Measurements from ENCODE around the gene TPD52L1.
"Not testable (repeated sequence)": the region's sequence is repeated elsewhere in the genome, so short reads cannot be mapped to it uniquely, and the experiment has no call there.

The TPD52L1 gene

GRCh38 chr6:125120054-125120590 lies 33.5 kb upstream of the TPD52L1 start:
- no peak for DNase-seq
- Mint-ChIP-seq H3K4me1 (peaks cover 16% of the 10 kb centered on the region), H3K27me3 (ENCODE audit: low read depth, poor library complexity) (no peaks in the 10 kb centered on the region), H3K27ac (no peak overlapping the region), H3K4me3 (no peak overlapping the region), H3K36me3 (ENCODE audit: low read depth) (peaks cover 7% of the 10 kb centered on the region), H3K9me3 (peaks cover 9% of the 10 kb centered on the region)
- TF ChIP-seq CTCF (IDR thresholded peaks at IDR 0.05) = no peak

GRCh38 chr6:125121894-125122293 lies 31.7 kb upstream of the TPD52L1 start:
- Mint-ChIP-seq H3K27me3 (ENCODE audit: low read depth, poor library complexity) (no peaks in the 10 kb centered on the region), H3K4me3 (no peak overlapping the region), H3K27ac (no peak overlapping the region), H3K36me3 (ENCODE audit: low read depth) (peaks cover 11% of the 10 kb centered on the region), H3K9me3 (peaks cover 20% of the 10 kb centered on the region), H3K4me1 (peaks cover 16% of the 10 kb centered on the region)
- no peak for TF ChIP-seq CTCF (IDR thresholded peaks at IDR 0.05)
- DNase-seq = no peak

GRCh38 chr6:125123051-125123450 lies 30.5 kb upstream of the TPD52L1 start:
- H3K9me3 Mint-ChIP-seq = peaks cover 25% of the 10 kb centered on the region
- H3K4me1 Mint-ChIP-seq = peaks cover 16% of the 10 kb centered on the region
- H3K4me3 Mint-ChIP-seq = no peak overlapping the region
- no peak for TF ChIP-seq CTCF (IDR thresholded peaks at IDR 0.05)
- peaks cover 11% of the 10 kb centered on the region for H3K36me3 Mint-ChIP-seq (ENCODE audit: low read depth)
- no peak overlapping the region for H3K27ac Mint-ChIP-seq
- no peak for DNase-seq
- H3K27me3 Mint-ChIP-seq (ENCODE audit: low read depth, poor library complexity) = no peaks in the 10 kb centered on the region

- H3K4me1 Mint-ChIP-seq = peaks cover 16% of the 10 kb centered on the region
These were observed 30.0 kb upstream of the TPD52L1 start for GRCh38 chr6:125123468-125124048.

GRCh38 chr6:125124049-125124669 lies 29.4 kb upstream of the TPD52L1 start:
- Mint-ChIP-seq H3K4me3 (no peak overlapping the region), H3K27ac (no peak overlapping the region), H3K9me3 (peaks cover 25% of the 10 kb centered on the region), H3K36me3 (ENCODE audit: low read depth) (peaks cover 11% of the 10 kb centered on the region), H3K27me3 (ENCODE audit: low read depth, poor library complexity) (no peaks in the 10 kb centered on the region), H3K4me1 (peaks cover 17% of the 10 kb centered on the region)
- TF ChIP-seq CTCF (IDR thresholded peaks at IDR 0.05) = no peak
- no peak for DNase-seq

More at GRCh38 chr6:125123468-125124048, 30.0 kb upstream of the TPD52L1 start:
- no peak for TF ChIP-seq CTCF (IDR thresholded peaks at IDR 0.05)
- Mint-ChIP-seq H3K4me3 (no peak overlapping the region), H3K27me3 (ENCODE audit: low read depth, poor library complexity) (no peaks in the 10 kb centered on the region), H3K9me3 (peaks cover 25% of the 10 kb centered on the region), H3K36me3 (ENCODE audit: low read depth) (peaks cover 11% of the 10 kb centered on the region), H3K27ac (no peak overlapping the region)
- DNase-seq = no peak

GRCh38 chr6:125125856-125126255 lies 27.7 kb upstream of the TPD52L1 start:
- H3K4me1 Mint-ChIP-seq = peaks cover 14% of the 10 kb centered on the region
- not testable (repeated sequence) for H3K27ac Mint-ChIP-seq; H3K27me3 Mint-ChIP-seq (ENCODE audit: low read depth, poor library complexity)

More at GRCh38 chr6:125125856-125126255, 27.7 kb upstream of the TPD52L1 start:
- H3K4me3 Mint-ChIP-seq, DNase-seq: not testable (repeated sequence)
- Mint-ChIP-seq H3K36me3 (ENCODE audit: low read depth) (peaks cover 11% of the 10 kb centered on the region), H3K9me3 (peaks cover 25% of the 10 kb centered on the region)

All from nephron progenitor cell (in vitro differentiated cells).